ENCODE results near the gene MINDY1. TPM values are rescaled to one million over a fixed set of nuclear protein-coding genes. Genes with fewer than 3 reads are reported as not detected.

The MINDY1 gene
- total and polyA plus RNA-seq, 9 of the 15 experiments (the other 6 are each of a cell fraction or from before 2014, with no cell fraction given) = 0.49 to 11.0 (median 6.0) TPM

DNA sequence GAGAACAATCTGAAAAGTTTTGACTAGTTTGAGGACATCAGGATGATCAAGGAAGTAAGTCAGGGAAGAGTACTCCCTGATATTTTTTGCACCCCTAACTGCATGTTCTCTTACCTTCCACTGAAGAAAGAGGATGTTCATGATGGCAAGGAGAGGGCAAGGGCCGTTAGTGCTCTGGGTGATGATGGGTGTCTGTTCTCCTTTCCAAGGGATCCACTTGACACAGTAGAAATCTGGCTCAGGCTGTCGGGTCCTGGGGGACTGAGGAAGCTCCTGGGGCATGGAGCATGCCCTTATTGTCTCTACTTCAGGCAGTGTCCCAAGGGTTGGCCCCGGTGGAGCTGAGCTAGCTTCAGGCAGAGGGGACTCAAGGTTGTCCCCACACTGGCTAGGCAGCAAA, 4.7 kb downstream of the MINDY1 start:
- Histone ChIP-seq H3K36me3 (ENCODE audit: control insufficient read depth, insufficient read depth, low read length) (peaks cover 7% of the 10 kb centered on the region; the same call in 2 of the 3 replicates), H3K27me3 (ENCODE audit: control insufficient read depth in 2 of 2, insufficient read depth in 2 of 2, low read length in 2 of 2) (no peaks in the 10 kb centered on the region), H4K20me1 (replicated peaks; ENCODE audit: control insufficient read depth, insufficient read depth, low read length) (no peaks in the 10 kb centered on the region), H3K9ac (ENCODE audit: insufficient read depth in 1 of 2, low read depth in 2 of 2, low read length in 2 of 2) (peak overlapping the region in 1 of 2 experiments; percentile 69; a peak in 1 of 4 replicates), H3K4me2 (ENCODE audit: insufficient read depth, low read length) (no peak overlapping the region), H3K27ac (ENCODE audit: extremely low read depth, low read depth, low read length) (peak overlapping the region; percentile 64; the same call in 1 of the 3 replicates), H3K9me3 (replicated peaks; ENCODE audit: control insufficient read depth, insufficient read depth, low read depth, low read length) (no peaks in the 10 kb centered on the region), H2AFZ (ENCODE audit: low read depth, low read length) (no peak overlapping the region), H3K4me3 (no peak overlapping the region), H3K9me1 (ENCODE audit: control insufficient read depth, insufficient read depth, low read length) (no peaks in the 10 kb centered on the region), H3K79me2 (ENCODE audit: control insufficient read depth, insufficient read depth, low read length) (peaks cover 9% of the 10 kb centered on the region; the same call in 1 of the 3 replicates), H3K4me1 (replicated peaks in 1 of 2; ENCODE audit: control insufficient read depth in 2 of 2, insufficient read depth in 2 of 2, low read length in 2 of 2) (peaks cover 51 to 58% of the 10 kb centered on the region in 2 experiments)
- DNase-seq (ENCODE audit: extremely low read depth in 1 of 4, low spot score in 3 of 4) (no peak), FAIRE-seq (no peak), ATAC-seq (no peak)
- intact Hi-C loops (cut with micrococcal nuclease) (no loop called here), in situ Hi-C loops (cut with MboI) (no loop called here)
- POLR2A ChIA-PET = interaction anchor here (0.6 to 2.0 kb wide), 9 partner anchors 9 to 613 kb away, joined by 3 to 7 read pairs (median 4); partner anchors contain the start of gene MCL1
- CTCF ChIA-PET (ENCODE audit: low intra/inter-chr PET ratio) = no interaction called here
- WGBS (ENCODE audit: insufficient coverage, low coverage, missing lambda C conversion rate) = 47% methylated on average over 3 of the region's 3 CpGs
- BruUV-seq (replicated peaks) = no TSS peak
- TF ChIP-seq, protein P1, sequence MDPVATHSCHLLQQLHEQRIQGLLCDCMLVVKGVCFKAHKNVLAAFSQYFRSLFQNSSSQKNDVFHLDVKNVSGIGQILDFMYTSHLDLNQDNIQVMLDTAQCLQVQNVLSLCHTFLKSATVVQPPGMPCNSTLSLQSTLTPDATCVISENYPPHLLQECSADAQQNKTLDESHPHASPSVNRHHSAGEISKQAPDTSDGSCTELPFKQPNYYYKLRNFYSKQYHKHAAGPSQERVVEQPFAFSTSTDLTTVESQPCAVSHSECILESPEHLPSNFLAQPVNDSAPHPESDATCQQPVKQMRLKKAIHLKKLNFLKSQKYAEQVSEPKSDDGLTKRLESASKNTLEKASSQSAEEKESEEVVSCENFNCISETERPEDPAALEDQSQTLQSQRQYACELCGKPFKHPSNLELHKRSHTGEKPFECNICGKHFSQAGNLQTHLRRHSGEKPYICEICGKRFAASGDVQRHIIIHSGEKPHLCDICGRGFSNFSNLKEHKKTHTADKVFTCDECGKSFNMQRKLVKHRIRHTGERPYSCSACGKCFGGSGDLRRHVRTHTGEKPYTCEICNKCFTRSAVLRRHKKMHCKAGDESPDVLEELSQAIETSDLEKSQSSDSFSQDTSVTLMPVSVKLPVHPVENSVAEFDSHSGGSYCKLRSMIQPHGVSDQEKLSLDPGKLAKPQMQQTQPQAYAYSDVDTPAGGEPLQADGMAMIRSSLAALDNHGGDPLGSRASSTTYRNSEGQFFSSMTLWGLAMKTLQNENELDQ (CRISPR knock-in tag; IDR thresholded peaks at IDR 0.05; ENCODE audit: borderline replicate concordance) = no peak
- no peak for TF ChIP-seq YY1 (IDR thresholded peaks at IDR 0.05; ENCODE audit: borderline replicate concordance in 1 of 3, control insufficient read depth in 1 of 3, extremely low read depth in 1 of 3, insufficient read depth in 3 of 3, insufficient read length in 1 of 3, insufficient replicate concordance in 2 of 3, low read depth in 1 of 3, low read length in 2 of 3)
- TF ChIP-seq, protein P2, sequence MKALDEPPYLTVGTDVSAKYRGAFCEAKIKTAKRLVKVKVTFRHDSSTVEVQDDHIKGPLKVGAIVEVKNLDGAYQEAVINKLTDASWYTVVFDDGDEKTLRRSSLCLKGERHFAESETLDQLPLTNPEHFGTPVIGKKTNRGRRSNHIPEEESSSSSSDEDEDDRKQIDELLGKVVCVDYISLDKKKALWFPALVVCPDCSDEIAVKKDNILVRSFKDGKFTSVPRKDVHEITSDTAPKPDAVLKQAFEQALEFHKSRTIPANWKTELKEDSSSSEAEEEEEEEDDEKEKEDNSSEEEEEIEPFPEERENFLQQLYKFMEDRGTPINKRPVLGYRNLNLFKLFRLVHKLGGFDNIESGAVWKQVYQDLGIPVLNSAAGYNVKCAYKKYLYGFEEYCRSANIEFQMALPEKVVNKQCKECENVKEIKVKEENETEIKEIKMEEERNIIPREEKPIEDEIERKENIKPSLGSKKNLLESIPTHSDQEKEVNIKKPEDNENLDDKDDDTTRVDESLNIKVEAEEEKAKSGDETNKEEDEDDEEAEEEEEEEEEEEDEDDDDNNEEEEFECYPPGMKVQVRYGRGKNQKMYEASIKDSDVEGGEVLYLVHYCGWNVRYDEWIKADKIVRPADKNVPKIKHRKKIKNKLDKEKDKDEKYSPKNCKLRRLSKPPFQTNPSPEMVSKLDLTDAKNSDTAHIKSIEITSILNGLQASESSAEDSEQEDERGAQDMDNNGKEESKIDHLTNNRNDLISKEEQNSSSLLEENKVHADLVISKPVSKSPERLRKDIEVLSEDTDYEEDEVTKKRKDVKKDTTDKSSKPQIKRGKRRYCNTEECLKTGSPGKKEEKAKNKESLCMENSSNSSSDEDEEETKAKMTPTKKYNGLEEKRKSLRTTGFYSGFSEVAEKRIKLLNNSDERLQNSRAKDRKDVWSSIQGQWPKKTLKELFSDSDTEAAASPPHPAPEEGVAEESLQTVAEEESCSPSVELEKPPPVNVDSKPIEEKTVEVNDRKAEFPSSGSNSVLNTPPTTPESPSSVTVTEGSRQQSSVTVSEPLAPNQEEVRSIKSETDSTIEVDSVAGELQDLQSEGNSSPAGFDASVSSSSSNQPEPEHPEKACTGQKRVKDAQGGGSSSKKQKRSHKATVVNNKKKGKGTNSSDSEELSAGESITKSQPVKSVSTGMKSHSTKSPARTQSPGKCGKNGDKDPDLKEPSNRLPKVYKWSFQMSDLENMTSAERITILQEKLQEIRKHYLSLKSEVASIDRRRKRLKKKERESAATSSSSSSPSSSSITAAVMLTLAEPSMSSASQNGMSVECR (CRISPR knock-in tag; IDR thresholded peaks at IDR 0.05) = 0 out of 2 replicates have a peak, but pooled peaks have one; percentile 7
- TF ChIP-seq, protein P3, sequence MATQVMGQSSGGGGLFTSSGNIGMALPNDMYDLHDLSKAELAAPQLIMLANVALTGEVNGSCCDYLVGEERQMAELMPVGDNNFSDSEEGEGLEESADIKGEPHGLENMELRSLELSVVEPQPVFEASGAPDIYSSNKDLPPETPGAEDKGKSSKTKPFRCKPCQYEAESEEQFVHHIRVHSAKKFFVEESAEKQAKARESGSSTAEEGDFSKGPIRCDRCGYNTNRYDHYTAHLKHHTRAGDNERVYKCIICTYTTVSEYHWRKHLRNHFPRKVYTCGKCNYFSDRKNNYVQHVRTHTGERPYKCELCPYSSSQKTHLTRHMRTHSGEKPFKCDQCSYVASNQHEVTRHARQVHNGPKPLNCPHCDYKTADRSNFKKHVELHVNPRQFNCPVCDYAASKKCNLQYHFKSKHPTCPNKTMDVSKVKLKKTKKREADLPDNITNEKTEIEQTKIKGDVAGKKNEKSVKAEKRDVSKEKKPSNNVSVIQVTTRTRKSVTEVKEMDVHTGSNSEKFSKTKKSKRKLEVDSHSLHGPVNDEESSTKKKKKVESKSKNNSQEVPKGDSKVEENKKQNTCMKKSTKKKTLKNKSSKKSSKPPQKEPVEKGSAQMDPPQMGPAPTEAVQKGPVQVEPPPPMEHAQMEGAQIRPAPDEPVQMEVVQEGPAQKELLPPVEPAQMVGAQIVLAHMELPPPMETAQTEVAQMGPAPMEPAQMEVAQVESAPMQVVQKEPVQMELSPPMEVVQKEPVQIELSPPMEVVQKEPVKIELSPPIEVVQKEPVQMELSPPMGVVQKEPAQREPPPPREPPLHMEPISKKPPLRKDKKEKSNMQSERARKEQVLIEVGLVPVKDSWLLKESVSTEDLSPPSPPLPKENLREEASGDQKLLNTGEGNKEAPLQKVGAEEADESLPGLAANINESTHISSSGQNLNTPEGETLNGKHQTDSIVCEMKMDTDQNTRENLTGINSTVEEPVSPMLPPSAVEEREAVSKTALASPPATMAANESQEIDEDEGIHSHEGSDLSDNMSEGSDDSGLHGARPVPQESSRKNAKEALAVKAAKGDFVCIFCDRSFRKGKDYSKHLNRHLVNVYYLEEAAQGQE (IDR thresholded peaks at IDR 0.05; ENCODE audit: borderline replicate concordance) = no peak
- TF ChIP-seq, protein P3 (CRISPR knock-in tag; IDR thresholded peaks at IDR 0.05; ENCODE audit: low read depth) = no peak

Data from K562 (cell line).